CD4-positive, alpha-beta T cell treated with Interleukin-12 subunit alpha and Interleukin-12 subunit beta, for 1 hour (primary cell): ENCODE measurements around the gene UBE2D3.
"Not testable (repeated sequence)": the region's sequence is repeated elsewhere in the genome, so short reads cannot be mapped to it uniquely, and the experiment has no call there.

ENCODE experiments used
- DNase-seq: peaks from one replicate; pipeline ENCODE4 v3.0.0-alpha.2; 2020

Gene UBE2D3

GRCh38 chr4:102826890-102827673 lies at the start of gene UBE2D3:
Gene UBE2D3, minus strand, starts transcription at chr4:102827551. Its CDS starts 1,043 bp downstream, at chr4:102826508.
- peak; percentile 95 for DNase-seq

GRCh38 chr4:102871772-102872171 lies 44.4 kb upstream of the UBE2D3 start:
- DNase-seq = no peak

- peak; percentile 8 for DNase-seq
Measured at GRCh38 chr4:102869569-102870197, 42.3 kb upstream of the UBE2D3 start.

GRCh38 chr4:102868781-102869568 lies 41.6 kb upstream of the UBE2D3 start, which contains the start of gene CISD2:
Gene CISD2, plus strand, starts transcription at chr4:102868992. Its CDS starts 93 bp downstream, at chr4:102869085.
- peak; percentile 91 for DNase-seq

- DNase-seq = peak; percentile 20
Measured at GRCh38 chr4:102868153-102868780, 40.9 kb upstream of the UBE2D3 start.

GRCh38 chr4:102867278-102868152 lies 40.2 kb upstream of the UBE2D3 start:
- no peak for DNase-seq

- not testable (repeated sequence) for DNase-seq
Measured at GRCh38 chr4:102865327-102865726, 38.0 kb upstream of the UBE2D3 start.

- DNase-seq = no peak
Measured at GRCh38 chr4:102862747-102863146, 35.4 kb upstream of the UBE2D3 start.

GRCh38 chr4:102862016-102862415 lies 34.7 kb upstream of the UBE2D3 start:
- no peak for DNase-seq

- DNase-seq = no peak
Measured at GRCh38 chr4:102860611-102861324, 33.4 kb upstream of the UBE2D3 start.

GRCh38 chr4:102858828-102859464 lies 31.6 kb upstream of the UBE2D3 start:
- DNase-seq = no peak

GRCh38 chr4:102850370-102850769 lies 23.0 kb upstream of the UBE2D3 start:
- no peak for DNase-seq

GRCh38 chr4:102849579-102850104 lies 22.3 kb upstream of the UBE2D3 start:
- DNase-seq = no peak

GRCh38 chr4:102847687-102848086 lies 20.3 kb upstream of the UBE2D3 start:
- DNase-seq = no peak

GRCh38 chr4:102843938-102844337 lies 16.6 kb upstream of the UBE2D3 start:
- no peak for DNase-seq

GRCh38 chr4:102843273-102843672 lies 15.9 kb upstream of the UBE2D3 start:
- no peak for DNase-seq

- DNase-seq = no peak
Measured at GRCh38 chr4:102842367-102842766, 15.0 kb upstream of the UBE2D3 start.

GRCh38 chr4:102836596-102836995 lies 9.2 kb upstream of the UBE2D3 start:
- DNase-seq = no peak

GRCh38 chr4:102832667-102833066 lies 5.3 kb upstream of the UBE2D3 start:
- DNase-seq = no peak

GRCh38 chr4:102832105-102832504 lies 4.8 kb upstream of the UBE2D3 start:
- DNase-seq = no peak
